ENCODE data around the gene FAM43B.

The FAM43B gene

GRCh38 chr1:20596106-20596505, 43.7 kb downstream of the FAM43B start:
- H3K4me1 Mint-ChIP-seq (ENCODE audit: low read depth): no peaks in the 10 kb centered on the region
- peaks cover 32% of the 10 kb centered on the region for H3K27me3 Mint-ChIP-seq (ENCODE audit: low read depth)
- no peaks in the 10 kb centered on the region for H3K9me3 Mint-ChIP-seq
- H3K36me3 Mint-ChIP-seq (ENCODE audit: low read depth): no peaks in the 10 kb centered on the region
- H3K4me3 Mint-ChIP-seq: no peak overlapping the region
- no peak overlapping the region for H3K27ac Mint-ChIP-seq

GRCh38 chr1:20597650-20598049, 45.3 kb downstream of the FAM43B start:
- no peak overlapping the region for H3K27ac Mint-ChIP-seq
- H3K36me3 Mint-ChIP-seq (ENCODE audit: low read depth): no peaks in the 10 kb centered on the region
- H3K4me1 Mint-ChIP-seq (ENCODE audit: low read depth): no peaks in the 10 kb centered on the region
- H3K9me3 Mint-ChIP-seq: no peaks in the 10 kb centered on the region
- peaks cover 21% of the 10 kb centered on the region for H3K27me3 Mint-ChIP-seq (ENCODE audit: low read depth)
- H3K4me3 Mint-ChIP-seq: no peak overlapping the region

GRCh38 chr1:20600156-20600555, 47.8 kb downstream of the FAM43B start:
- H3K27me3 Mint-ChIP-seq (ENCODE audit: low read depth): peaks cover 11% of the 10 kb centered on the region
- H3K36me3 Mint-ChIP-seq (ENCODE audit: low read depth): no peaks in the 10 kb centered on the region
- H3K4me1 Mint-ChIP-seq (ENCODE audit: low read depth): no peaks in the 10 kb centered on the region
- no peak overlapping the region for H3K4me3 Mint-ChIP-seq
- no peaks in the 10 kb centered on the region for H3K9me3 Mint-ChIP-seq
- H3K27ac Mint-ChIP-seq: no peak overlapping the region

- Mint-ChIP-seq H3K4me1 (ENCODE audit: low read depth) (no peaks in the 10 kb centered on the region), H3K36me3 (ENCODE audit: low read depth) (no peaks in the 10 kb centered on the region), H3K27ac (no peak overlapping the region)
Measured at GRCh38 chr1:20601129-20601825, 48.9 kb downstream of the FAM43B start.

DNA sequence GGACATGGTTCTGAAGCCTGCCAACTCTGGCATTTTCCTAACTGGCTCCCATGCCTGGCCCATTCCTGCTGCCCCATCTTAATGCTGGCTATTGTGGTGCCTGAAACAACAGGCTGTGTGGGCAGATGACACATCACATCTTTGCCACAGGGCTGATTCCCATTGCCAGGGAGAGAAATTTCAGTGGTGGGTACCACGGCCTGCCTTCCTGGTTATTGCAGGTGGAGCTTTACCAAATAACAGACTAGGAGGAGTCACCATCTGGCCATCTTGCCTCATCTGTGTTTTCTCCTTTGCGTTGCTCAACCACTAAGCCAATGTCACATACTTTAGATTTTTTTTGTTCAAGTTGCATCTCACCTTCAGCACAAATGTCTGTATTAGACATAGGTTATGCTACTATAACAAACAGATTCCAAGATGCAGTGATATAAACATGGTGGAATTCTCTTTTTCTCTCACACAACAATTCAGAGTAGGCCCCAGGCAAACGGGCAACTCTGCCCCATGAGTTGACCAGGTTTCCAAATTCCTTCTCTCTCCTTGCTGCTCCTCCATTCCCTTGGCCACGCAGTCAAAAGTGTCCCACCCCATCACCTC, 50.6 kb downstream of the FAM43B start:
- Mint-ChIP-seq H3K27me3 (ENCODE audit: low read depth) (peaks cover 12% of the 10 kb centered on the region), H3K9me3 (no peaks in the 10 kb centered on the region), H3K36me3 (ENCODE audit: low read depth) (no peaks in the 10 kb centered on the region), H3K4me1 (ENCODE audit: low read depth) (no peaks in the 10 kb centered on the region), H3K4me3 (no peak overlapping the region), H3K27ac (no peak overlapping the region)

More at GRCh38 chr1:20601129-20601825, 48.9 kb downstream of the FAM43B start:
- peaks cover 9% of the 10 kb centered on the region for H3K27me3 Mint-ChIP-seq (ENCODE audit: low read depth)
- no peak overlapping the region for H3K4me3 Mint-ChIP-seq
- H3K9me3 Mint-ChIP-seq: no peaks in the 10 kb centered on the region

DNA sequence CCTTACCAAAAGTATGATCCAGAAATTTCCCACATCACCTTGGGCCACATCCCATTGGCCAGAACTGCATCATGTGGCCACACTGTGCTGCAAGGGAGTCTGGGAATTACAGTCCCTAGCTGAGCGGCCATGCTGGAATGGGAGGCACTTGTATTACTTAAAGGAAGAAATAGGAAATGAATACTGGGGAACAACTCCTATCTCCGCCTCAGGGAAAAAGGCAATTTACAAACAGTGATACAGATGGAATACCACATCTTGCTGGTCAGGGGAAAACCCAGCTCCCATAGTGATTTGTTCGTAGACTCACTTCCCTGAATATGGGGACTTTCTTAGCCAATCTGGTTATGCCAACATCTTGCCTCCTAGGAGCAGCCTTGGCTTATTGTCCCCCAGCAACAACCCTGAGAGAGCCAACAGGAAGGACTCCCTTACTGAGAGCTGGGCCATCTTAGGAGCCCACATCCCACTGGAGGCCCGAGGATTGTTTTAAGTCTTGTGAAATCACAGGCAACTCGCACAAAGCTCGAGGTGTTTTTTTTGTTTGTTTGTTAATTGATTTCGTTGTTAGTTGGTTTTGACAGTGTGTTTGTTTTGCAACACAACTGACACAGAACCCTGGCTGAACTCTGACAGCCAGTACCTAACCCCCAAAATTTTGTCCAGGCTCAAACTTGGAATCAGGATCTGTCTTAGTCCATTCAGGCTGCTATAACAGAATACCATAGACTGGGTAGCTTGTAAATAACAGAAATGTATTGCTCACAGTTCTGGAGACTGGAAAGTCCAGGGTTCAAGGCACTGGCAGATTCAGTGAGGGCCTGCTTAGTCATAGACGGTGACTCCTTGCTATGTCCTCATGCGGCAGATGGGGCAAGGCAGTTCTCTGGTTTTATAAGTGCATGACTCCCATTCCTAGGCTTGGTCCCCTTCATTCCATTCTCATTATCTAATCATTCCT, 51.4 kb downstream of the FAM43B start:
- Mint-ChIP-seq H3K9me3 (no peaks in the 10 kb centered on the region), H3K36me3 (ENCODE audit: low read depth) (no peaks in the 10 kb centered on the region), H3K4me3 (no peak overlapping the region)

More for the DNA sequence above, 51.4 kb downstream of the FAM43B start:
- H3K4me1 Mint-ChIP-seq (ENCODE audit: low read depth): no peaks in the 10 kb centered on the region
- H3K27me3 Mint-ChIP-seq (ENCODE audit: low read depth): peaks cover 12% of the 10 kb centered on the region
- H3K27ac Mint-ChIP-seq: no peak overlapping the region

Measured in T-helper 1 cell treated with Interleukin-12 subunit alpha and Interleukin-12 subunit beta and Interleukin-4 antibody, amounts not matched to agents 30 μg/mL and 1 μg/mL, for 36 hours (primary cell).